HUES6 (cell line): Measurements from ENCODE around the gene TERT.
"Not testable (repeated sequence)": the region's sequence is repeated elsewhere in the genome, so short reads cannot be mapped to it uniquely, and the experiment has no call there.

Experiments
- H3K27ac ChIP-seq: 2 replicates; pipeline ENCODE4 v1.7.0; 2013; ENCODE audit warnings: low read depth, mild to moderate bottlenecking, low read length, inconsistent platforms
- H3K27me3 ChIP-seq: 2 replicates; pipeline ENCODE4 v1.6.1; 2013; ENCODE audit warnings: low read length; ENCODE audit not compliant: control insufficient read depth, insufficient read depth
- H3K36me3 ChIP-seq: 2 replicates; pipeline ENCODE4 v1.6.1; 2013; ENCODE audit warnings: low read length; ENCODE audit not compliant: control insufficient read depth, insufficient read depth
- H3K4me1 ChIP-seq: 2 replicates; pipeline ENCODE4 v1.6.1; 2013; ENCODE audit warnings: low read length; ENCODE audit not compliant: control insufficient read depth, insufficient read depth
- H3K4me3 ChIP-seq: 2 replicates; pipeline ENCODE4 v1.5.1; 2013; ENCODE audit warnings: low read depth, low read length
- H3K9ac ChIP-seq: one replicate; pipeline ENCODE4 v1.6.1; 2013; ENCODE audit warnings: mild to moderate bottlenecking, low read length
- H3K9me3 ChIP-seq: 2 replicates; pipeline ENCODE4 v1.6.1; 2013; ENCODE audit warnings: low read depth, low read length; ENCODE audit not compliant: control insufficient read depth, insufficient read depth

Gene TERT

GRCh38 chr5:1337489-1338195, 42.8 kb upstream of the TERT start:
- H3K4me3 ChIP-seq = no peak overlapping the region
- no peaks in the 10 kb centered on the region for H3K9me3 ChIP-seq
- H3K27ac ChIP-seq = no peak overlapping the region
- H3K4me1 ChIP-seq = no peaks in the 10 kb centered on the region
- H3K27me3 ChIP-seq = no peaks in the 10 kb centered on the region
- no peak overlapping the region for H3K9ac ChIP-seq
- H3K36me3 ChIP-seq = peaks cover 92% of the 10 kb centered on the region

GRCh38 chr5:1336749-1337488, 42.1 kb upstream of the TERT start:
- H3K36me3 ChIP-seq = peaks cover 92% of the 10 kb centered on the region
- no peaks in the 10 kb centered on the region for H3K27me3 ChIP-seq
- no peak overlapping the region for H3K9ac ChIP-seq
- no peaks in the 10 kb centered on the region for H3K4me1 ChIP-seq
- no peak overlapping the region for H3K4me3 ChIP-seq
- H3K9me3 ChIP-seq = no peaks in the 10 kb centered on the region
- no peak overlapping the region for H3K27ac ChIP-seq

GRCh38 chr5:1336106-1336561, 41.3 kb upstream of the TERT start:
- peaks cover 92% of the 10 kb centered on the region for H3K36me3 ChIP-seq
- H3K27me3 ChIP-seq = no peaks in the 10 kb centered on the region
- H3K4me1 ChIP-seq = no peaks in the 10 kb centered on the region
- no peaks in the 10 kb centered on the region for H3K9me3 ChIP-seq
- H3K9ac ChIP-seq = no peak overlapping the region
- no peak overlapping the region for H3K27ac ChIP-seq
- H3K4me3 ChIP-seq = no peak overlapping the region

GRCh38 chr5:1335540-1336095, 40.8 kb upstream of the TERT start:
- peaks cover 93% of the 10 kb centered on the region for H3K36me3 ChIP-seq
- H3K9ac ChIP-seq = no peak overlapping the region
- H3K9me3 ChIP-seq = no peaks in the 10 kb centered on the region
- H3K27me3 ChIP-seq = no peaks in the 10 kb centered on the region
- no peak overlapping the region for H3K27ac ChIP-seq
- H3K4me3 ChIP-seq = no peak overlapping the region
- no peaks in the 10 kb centered on the region for H3K4me1 ChIP-seq

- Histone ChIP-seq H3K27ac (no peak overlapping the region), H3K27me3 (no peaks in the 10 kb centered on the region), H3K4me3 (no peak overlapping the region), H3K9ac (no peak overlapping the region), H3K9me3 (no peaks in the 10 kb centered on the region), H3K36me3 (peaks cover 93% of the 10 kb centered on the region), H3K4me1 (no peaks in the 10 kb centered on the region)
These were observed 40.1 kb upstream of the TERT start for GRCh38 chr5:1334831-1335539.

- peaks cover 94% of the 10 kb centered on the region for H3K36me3 ChIP-seq
- H3K27me3 ChIP-seq = no peaks in the 10 kb centered on the region
- H3K27ac ChIP-seq = no peak overlapping the region
- H3K4me3 ChIP-seq = no peak overlapping the region
- no peaks in the 10 kb centered on the region; the same call in 1 of the 2 replicates for H3K9me3 ChIP-seq
- H3K4me1 ChIP-seq = no peaks in the 10 kb centered on the region
- H3K9ac ChIP-seq = no peak overlapping the region
These were observed 39.1 kb upstream of the TERT start for GRCh38 chr5:1333986-1334385.

- not testable (repeated sequence) for H3K27ac ChIP-seq, H3K4me1 ChIP-seq, H3K4me3 ChIP-seq, H3K9ac ChIP-seq, H3K9me3 ChIP-seq, H3K27me3 ChIP-seq
- peaks cover 94% of the 10 kb centered on the region for H3K36me3 ChIP-seq
These were observed 38.4 kb upstream of the TERT start for GRCh38 chr5:1333286-1333685.

- no peaks in the 10 kb centered on the region; the same call in 1 of the 2 replicates for H3K4me1 ChIP-seq
- H3K9ac ChIP-seq = no peak overlapping the region
- no peak overlapping the region for H3K27ac ChIP-seq
- no peaks in the 10 kb centered on the region for H3K27me3 ChIP-seq
- peaks cover 3% of the 10 kb centered on the region; the same call in 1 of the 2 replicates for H3K9me3 ChIP-seq
- H3K36me3 ChIP-seq = peaks cover 87% of the 10 kb centered on the region
- H3K4me3 ChIP-seq = no peak overlapping the region
These were observed 37.7 kb upstream of the TERT start for GRCh38 chr5:1332461-1333001.

- H3K27ac ChIP-seq = no peak overlapping the region
- H3K9ac ChIP-seq = no peak overlapping the region
- peaks cover 81% of the 10 kb centered on the region for H3K36me3 ChIP-seq
- H3K9me3 ChIP-seq = peaks cover 3% of the 10 kb centered on the region; the same call in 1 of the 2 replicates
- H3K27me3 ChIP-seq = no peaks in the 10 kb centered on the region
- H3K4me3 ChIP-seq = no peak overlapping the region
- H3K4me1 ChIP-seq = no peaks in the 10 kb centered on the region; the same call in 1 of the 2 replicates
These were observed 37.1 kb upstream of the TERT start for GRCh38 chr5:1331861-1332405.
